Astrocyte (in vitro differentiated cells and primary cell): Measurements from ENCODE around the gene ACVRL1.

Source experiments
- EZH2 ChIP-seq: IDR thresholded peaks from 2 replicates; pipeline ENCODE4 v1.6.1; 2012; ENCODE audit warnings: mild to moderate bottlenecking, low read length, inconsistent platforms; ENCODE audit not compliant: insufficient read depth
- TF ChIP-seq, protein P1 (sequence below): IDR thresholded peaks from 2 replicates; pipeline ENCODE4 v1.5.1; 2011; ENCODE audit warnings: low read depth, mild to moderate bottlenecking, inconsistent platforms, low read length, moderate library complexity; ENCODE audit not compliant: insufficient read depth

DNA sequence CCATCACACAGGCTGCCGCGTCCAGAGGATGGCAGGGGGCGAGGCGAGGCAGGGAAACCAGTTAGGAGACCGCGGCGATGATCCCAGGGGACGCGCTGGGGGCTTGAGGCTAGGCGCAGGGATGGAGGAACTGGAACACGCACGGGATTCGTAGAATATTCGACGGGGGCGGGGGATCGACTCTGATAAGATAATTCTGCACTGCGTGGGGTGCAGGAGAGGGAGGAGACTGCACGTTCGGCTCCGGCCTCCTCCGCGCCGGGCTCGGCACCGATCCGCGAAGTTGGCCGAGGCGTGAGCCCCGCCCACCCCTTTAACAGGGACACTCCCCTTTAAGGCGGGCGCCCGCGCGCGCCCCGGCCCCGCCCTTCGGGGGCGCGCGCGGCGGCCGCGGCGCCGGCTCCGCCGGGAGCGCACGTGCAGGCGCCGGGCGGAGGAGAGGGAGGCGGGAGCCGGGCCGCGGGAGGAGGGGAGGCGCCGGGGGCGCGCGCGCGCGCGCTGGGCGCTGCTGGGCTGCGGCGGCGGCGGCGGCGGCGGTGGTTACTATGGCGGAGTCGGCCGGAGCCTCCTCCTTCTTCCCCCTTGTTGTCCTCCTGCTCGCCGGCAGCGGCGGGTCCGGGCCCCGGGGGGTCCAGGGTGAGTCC lies 44.0 kb downstream of the ACVRL1 start, which contains the start of gene ACVR1B:
- TF ChIP-seq, protein P1, sequence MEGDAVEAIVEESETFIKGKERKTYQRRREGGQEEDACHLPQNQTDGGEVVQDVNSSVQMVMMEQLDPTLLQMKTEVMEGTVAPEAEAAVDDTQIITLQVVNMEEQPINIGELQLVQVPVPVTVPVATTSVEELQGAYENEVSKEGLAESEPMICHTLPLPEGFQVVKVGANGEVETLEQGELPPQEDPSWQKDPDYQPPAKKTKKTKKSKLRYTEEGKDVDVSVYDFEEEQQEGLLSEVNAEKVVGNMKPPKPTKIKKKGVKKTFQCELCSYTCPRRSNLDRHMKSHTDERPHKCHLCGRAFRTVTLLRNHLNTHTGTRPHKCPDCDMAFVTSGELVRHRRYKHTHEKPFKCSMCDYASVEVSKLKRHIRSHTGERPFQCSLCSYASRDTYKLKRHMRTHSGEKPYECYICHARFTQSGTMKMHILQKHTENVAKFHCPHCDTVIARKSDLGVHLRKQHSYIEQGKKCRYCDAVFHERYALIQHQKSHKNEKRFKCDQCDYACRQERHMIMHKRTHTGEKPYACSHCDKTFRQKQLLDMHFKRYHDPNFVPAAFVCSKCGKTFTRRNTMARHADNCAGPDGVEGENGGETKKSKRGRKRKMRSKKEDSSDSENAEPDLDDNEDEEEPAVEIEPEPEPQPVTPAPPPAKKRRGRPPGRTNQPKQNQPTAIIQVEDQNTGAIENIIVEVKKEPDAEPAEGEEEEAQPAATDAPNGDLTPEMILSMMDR: no peak
- TF ChIP-seq EZH2: no peak
